Measurements from ENCODE around the gene ERAL1. TPM values are rescaled to one million over a fixed set of nuclear protein-coding genes. Genes with fewer than 3 reads are reported as not detected.

Gene ERAL1
- total and polyA plus RNA-seq, 4 donors: 28.4 to 39.3 (median 36.9) TPM

DNA sequence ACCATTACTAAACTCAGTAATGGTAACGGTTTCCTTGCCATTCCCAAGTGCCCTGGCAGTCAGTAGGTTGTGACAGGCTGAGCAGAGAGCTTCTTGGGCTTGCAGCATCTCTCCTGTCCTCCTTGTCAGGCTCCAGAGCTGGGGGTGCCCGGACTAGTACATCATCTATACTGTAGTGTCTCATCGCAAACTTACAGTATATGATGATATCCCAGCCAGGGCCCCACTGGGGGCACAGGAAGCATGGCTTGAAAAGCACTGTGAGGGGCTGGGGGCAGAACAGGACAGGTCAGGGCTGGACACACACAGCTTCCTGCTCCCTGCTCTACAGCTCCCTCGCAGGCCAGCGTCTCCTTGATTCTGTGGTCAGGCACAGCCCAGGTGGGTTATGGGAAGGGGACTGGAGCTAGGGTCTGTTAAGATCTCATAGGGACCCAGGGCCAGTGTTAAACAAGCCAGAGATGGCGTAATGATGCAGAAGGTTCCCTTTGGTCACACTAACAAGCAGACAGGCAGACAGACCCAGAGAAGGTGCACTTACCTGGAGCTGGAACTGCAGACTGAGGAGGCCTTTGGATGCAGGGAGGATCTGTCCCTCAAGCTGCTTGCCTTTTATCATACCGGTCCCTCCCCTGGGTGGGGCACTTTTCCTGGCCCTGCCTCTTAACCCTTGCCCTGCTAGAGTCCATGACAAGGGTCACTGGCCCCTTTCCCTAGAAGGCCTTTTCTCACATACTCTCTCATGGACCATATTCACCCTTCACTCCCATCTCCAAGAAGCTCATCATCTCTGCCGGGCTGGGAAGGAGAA, 6.8 kb downstream of the ERAL1 start:
- Histone ChIP-seq H3K9ac (ENCODE audit: insufficient read depth in 1 of 2, low read length in 2 of 2) (no peak overlapping the region), H3K9me3 (ENCODE audit: control insufficient read depth in 4 of 4, insufficient read depth in 3 of 4, low read length in 3 of 4) (no peaks in the 10 kb centered on the region), H3K4me1 (ENCODE audit: control insufficient read depth in 5 of 5, insufficient read depth in 5 of 5, low read length in 5 of 5) (no peaks in the 10 kb centered on the region), H3K4me3 (no peak overlapping the region), H3K36me3 (ENCODE audit: control insufficient read depth in 4 of 4, insufficient read depth in 4 of 4, low read length in 4 of 4) (peaks cover 3 to 28% (median 23%) of the 10 kb centered on the region in 4 donors), H3K27ac (ENCODE audit: low read depth in 1 of 2, low read length in 1 of 2) (no peak overlapping the region), H3K27me3 (ENCODE audit: control insufficient read depth in 3 of 3, insufficient read depth in 3 of 3, low read length in 2 of 3) (no peaks in the 10 kb centered on the region)
- TF ChIP-seq, protein P1, sequence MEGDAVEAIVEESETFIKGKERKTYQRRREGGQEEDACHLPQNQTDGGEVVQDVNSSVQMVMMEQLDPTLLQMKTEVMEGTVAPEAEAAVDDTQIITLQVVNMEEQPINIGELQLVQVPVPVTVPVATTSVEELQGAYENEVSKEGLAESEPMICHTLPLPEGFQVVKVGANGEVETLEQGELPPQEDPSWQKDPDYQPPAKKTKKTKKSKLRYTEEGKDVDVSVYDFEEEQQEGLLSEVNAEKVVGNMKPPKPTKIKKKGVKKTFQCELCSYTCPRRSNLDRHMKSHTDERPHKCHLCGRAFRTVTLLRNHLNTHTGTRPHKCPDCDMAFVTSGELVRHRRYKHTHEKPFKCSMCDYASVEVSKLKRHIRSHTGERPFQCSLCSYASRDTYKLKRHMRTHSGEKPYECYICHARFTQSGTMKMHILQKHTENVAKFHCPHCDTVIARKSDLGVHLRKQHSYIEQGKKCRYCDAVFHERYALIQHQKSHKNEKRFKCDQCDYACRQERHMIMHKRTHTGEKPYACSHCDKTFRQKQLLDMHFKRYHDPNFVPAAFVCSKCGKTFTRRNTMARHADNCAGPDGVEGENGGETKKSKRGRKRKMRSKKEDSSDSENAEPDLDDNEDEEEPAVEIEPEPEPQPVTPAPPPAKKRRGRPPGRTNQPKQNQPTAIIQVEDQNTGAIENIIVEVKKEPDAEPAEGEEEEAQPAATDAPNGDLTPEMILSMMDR (IDR thresholded peaks at IDR 0.05; ENCODE audit: control extremely low read depth, extremely low read depth): no peak
- ATAC-seq (ENCODE audit: insufficient read depth, low FRiP score) (no peak), DNase-seq (no peak)
- 81 to 82% methylated on average over 8 of the region's 8 CpGs for WGBS, 2 donors

DNA sequence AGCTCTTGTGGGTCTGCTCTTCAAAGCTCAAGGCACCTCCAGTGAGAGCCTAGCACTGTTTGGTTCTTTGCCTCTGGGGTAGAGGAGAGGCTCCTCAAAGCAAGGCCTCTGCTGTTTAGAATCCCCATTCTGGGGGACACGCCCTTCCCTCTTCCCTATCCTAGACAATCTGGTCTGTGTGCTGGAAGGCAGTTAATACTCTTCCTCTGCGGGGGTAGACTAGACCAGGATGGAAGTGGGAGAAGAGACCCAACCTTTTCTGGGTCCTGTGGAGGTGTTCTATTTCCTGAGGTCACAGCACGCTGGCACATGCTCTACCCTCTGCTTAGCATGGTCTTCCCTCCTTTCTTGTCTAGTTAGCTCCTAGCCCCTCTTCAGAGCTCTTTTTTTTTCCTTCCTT, 7.7 kb downstream of the ERAL1 start:
- 98% methylated on average over 3 of the region's 3 CpGs for WGBS, 2 donors
- H3K4me3 ChIP-seq: no peak overlapping the region
- H3K9me3 ChIP-seq (ENCODE audit: control insufficient read depth in 4 of 4, insufficient read depth in 3 of 4, low read length in 3 of 4): no peaks in the 10 kb centered on the region
- no peaks in the 10 kb centered on the region for H3K27me3 ChIP-seq (ENCODE audit: control insufficient read depth in 3 of 3, insufficient read depth in 3 of 3, low read length in 2 of 3)
- no peak overlapping the region for H3K9ac ChIP-seq (ENCODE audit: insufficient read depth in 1 of 2, low read length in 2 of 2)
- no peaks in the 10 kb centered on the region for H3K4me1 ChIP-seq (ENCODE audit: control insufficient read depth in 5 of 5, insufficient read depth in 5 of 5, low read length in 5 of 5)
- DNase-seq: no peak
- peaks cover 3 to 28% (median 23%) of the 10 kb centered on the region in 4 donors for H3K36me3 ChIP-seq (ENCODE audit: control insufficient read depth in 4 of 4, insufficient read depth in 4 of 4, low read length in 4 of 4)
- no peak for ATAC-seq (ENCODE audit: insufficient read depth, low FRiP score)
- TF ChIP-seq, protein P1 (IDR thresholded peaks at IDR 0.05; ENCODE audit: control extremely low read depth, extremely low read depth): no peak
- H3K27ac ChIP-seq (ENCODE audit: low read depth in 1 of 2, low read length in 1 of 2): no peak overlapping the region

DNA sequence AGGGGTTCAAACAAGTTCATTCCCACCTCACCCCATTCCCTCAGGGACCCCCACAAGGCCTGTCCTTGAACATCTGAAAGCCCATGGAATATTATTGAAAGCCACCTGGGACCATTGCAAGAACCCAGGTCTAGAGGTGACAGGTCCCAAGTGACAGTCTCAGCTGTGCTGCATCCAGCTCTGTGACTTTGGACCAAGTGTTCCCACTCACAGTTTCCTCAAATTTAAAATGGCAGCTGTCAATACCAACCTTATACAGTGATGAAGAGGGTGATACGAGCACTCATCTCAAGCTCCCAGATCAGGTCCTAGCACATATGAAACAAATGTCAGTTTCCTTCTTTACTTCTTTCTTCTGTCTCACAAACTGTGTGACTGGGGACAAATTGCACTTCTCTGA, 9.1 kb downstream of the ERAL1 start:
- DNase-seq: no peak
- TF ChIP-seq, protein P1 (IDR thresholded peaks at IDR 0.05; ENCODE audit: control extremely low read depth, extremely low read depth): no peak
- no peaks in the 10 kb centered on the region for H3K9me3 ChIP-seq (ENCODE audit: control insufficient read depth in 4 of 4, insufficient read depth in 3 of 4, low read length in 3 of 4)
- H3K36me3 ChIP-seq (ENCODE audit: control insufficient read depth in 4 of 4, insufficient read depth in 4 of 4, low read length in 4 of 4): peaks cover 0 to 15% (median 10%) of the 10 kb centered on the region in 4 donors
- ATAC-seq (ENCODE audit: insufficient read depth, low FRiP score): no peak
- H3K27ac ChIP-seq (ENCODE audit: low read depth in 1 of 2, low read length in 1 of 2): no peak overlapping the region
- no peak overlapping the region for H3K9ac ChIP-seq (ENCODE audit: insufficient read depth in 1 of 2, low read length in 2 of 2)
- H3K4me3 ChIP-seq: no peak overlapping the region
- H3K4me1 ChIP-seq (ENCODE audit: control insufficient read depth in 5 of 5, insufficient read depth in 5 of 5, low read length in 5 of 5): no peaks in the 10 kb centered on the region
- no peaks in the 10 kb centered on the region for H3K27me3 ChIP-seq (ENCODE audit: control insufficient read depth in 3 of 3, insufficient read depth in 3 of 3, low read length in 2 of 3)
- 96 to 100% methylated on average over 1 of the region's 1 CpG for WGBS, 2 donors

Data from lung (tissue), 12 donors.